Measurements from ENCODE around the gene ARHGAP10.

GRCh38 chr4:148071009-148071408 lies 339.1 kb downstream of the ARHGAP10 start:
- TF ChIP-seq CTCF (IDR thresholded peaks at IDR 0.05) (no peak), POLR2A (IDR thresholded peaks at IDR 0.05) (no peak)
